Endothelial cell of umbilical vein (primary cell): Measurements from ENCODE around the gene ORAI3. TPM values are rescaled to one million over a fixed set of nuclear protein-coding genes. Genes with fewer than 3 reads are reported as not detected.

Source experiments
- BruUV-seq: library from RNA; stranded (reverse); fragments of 400-500 nt; replicated peaks from 2 replicates; lab custom pipeline; 2021; lab: Mats Ljungman, UMichigan
- CTCF ChIA-PET: fragments of 300-600, 350-600 bp; sonication (Branson Sonifier 250); formaldehyde crosslinking; loops from one replicate; lab custom pipeline; 2021; ENCODE audit warnings: antibody characterized with exemption, inconsistent platforms; lab: Charles Lee
- POLR2A ChIA-PET: fragments of 300-600, 350-600 bp; sonication (Branson Sonifier 250); formaldehyde crosslinking; loops from one replicate; lab custom pipeline; 2021; ENCODE audit warnings: antibody characterized with exemption, inconsistent platforms; lab: Charles Lee
- DNase-seq: peaks from one replicate; pipeline ENCODE4 v3.0.0-alpha.2; 2011; ENCODE audit warnings: low read depth, low spot score
- FAIRE-seq: peaks from 2 replicates; lab custom pipeline; 2011; peaks lifted over from hg19 to GRCh38; lab: Jason Lieb, UNC
- H2AFZ ChIP-seq: 2 replicates; pipeline ENCODE4 v1.6.0; 2012; ENCODE audit warnings: low read depth, low read length, control low read depth, inconsistent platforms
- H3K27ac ChIP-seq: 2 replicates; pipeline ENCODE4 v1.5.1; 2011; ENCODE audit warnings: low read depth, mild to moderate bottlenecking, control low read depth, low read length, moderate library complexity; ENCODE audit not compliant: insufficient read depth
- H3K27me3 ChIP-seq, 2 experiments: 2 replicates each; pipeline versions ENCODE4 v1.6.0 to v1.6.1; 2011; ENCODE audit warnings: low read length in 2 of 2, mixed read lengths in 1 of 2; ENCODE audit not compliant: control insufficient read depth in 2 of 2, insufficient read depth in 2 of 2
- H3K36me3 ChIP-seq, 2 experiments: 2 replicates in 1 of 2; 3 replicates in 1 of 2; pipeline ENCODE4 v1.5.1; 2011; ENCODE audit warnings: low read length in 2 of 2, mild to moderate bottlenecking in 1 of 2, moderate library complexity in 1 of 2; ENCODE audit not compliant: control insufficient read depth in 2 of 2, insufficient read depth in 2 of 2; ENCODE audit errors: extremely low read depth in 1 of 2
- H3K4me1 ChIP-seq: 3 replicates; pipeline ENCODE4 v1.5.1; 2011; ENCODE audit warnings: mild to moderate bottlenecking, low read length; ENCODE audit not compliant: control insufficient read depth, insufficient read depth; ENCODE audit errors: extremely low read depth
- H3K4me2 ChIP-seq: 2 replicates; pipeline ENCODE4 v1.6.1; 2011; ENCODE audit warnings: low read length, control low read depth, mixed read lengths; ENCODE audit not compliant: insufficient read depth
- H3K4me3 ChIP-seq, 3 experiments: fragments of 200-600 bp in 1 of 3; sonication (generic), shearing (Covaris generic) in 1 of 3; replicated peaks in 1 of 3; 2 replicates each; pipeline ENCODE4 v1.5.1; 2011 to 2016; ENCODE audit warnings: control low read depth in 3 of 3, low read length in 3 of 3, mild to moderate bottlenecking in 2 of 3, inconsistent platforms in 1 of 3, low read depth in 1 of 3, moderate library complexity in 1 of 3; ENCODE audit not compliant: insufficient read depth in 1 of 3
- H3K79me2 ChIP-seq: 2 replicates; pipeline ENCODE4 v1.6.0; 2012; ENCODE audit warnings: low read length, inconsistent platforms; ENCODE audit not compliant: control insufficient read depth, insufficient read depth
- H3K9ac ChIP-seq: replicated peaks from 2 replicates; pipeline ENCODE3; 2011; ENCODE audit warnings: low read length, control low read depth; ENCODE audit not compliant: insufficient read depth; ENCODE audit errors: extremely low read depth
- H3K9me1 ChIP-seq: replicated peaks from 3 replicates; pipeline ENCODE4 v1.6.0; 2011; ENCODE audit warnings: mild to moderate bottlenecking, low read length; ENCODE audit not compliant: control insufficient read depth, insufficient read depth; ENCODE audit errors: extremely low read depth
- H3K9me3 ChIP-seq: replicated peaks from 2 replicates; pipeline ENCODE4 v1.5.1; 2012; ENCODE audit warnings: low read length, inconsistent platforms; ENCODE audit not compliant: control insufficient read depth, insufficient read depth
- H4K20me1 ChIP-seq: replicated peaks from 2 replicates; pipeline ENCODE3; 2011; ENCODE audit warnings: mild to moderate bottlenecking, low read length; ENCODE audit not compliant: control insufficient read depth, insufficient read depth; ENCODE audit errors: extremely low read depth
- EZH2 ChIP-seq: IDR thresholded peaks from 2 replicates; pipeline ENCODE4 v1.6.1; 2012; ENCODE audit warnings: borderline replicate concordance, low read depth, mild to moderate bottlenecking, moderate library complexity, low read length, inconsistent platforms; ENCODE audit not compliant: severe bottlenecking
- FOS ChIP-seq: IDR thresholded peaks from 2 replicates; pipeline ENCODE4 v1.6.1; 2011; ENCODE audit warnings: mild to moderate bottlenecking, low read length, moderate library complexity, borderline replicate concordance; ENCODE audit not compliant: insufficient read depth
- GATA2 ChIP-seq: IDR thresholded peaks from 2 replicates; pipeline ENCODE4 v1.7.0; 2011; ENCODE audit warnings: low read depth, mild to moderate bottlenecking, moderate library complexity, mixed read lengths, low read length; ENCODE audit not compliant: insufficient read length, insufficient read depth
- JUN ChIP-seq: IDR thresholded peaks from 2 replicates; pipeline ENCODE4 v1.6.1; 2011; ENCODE audit warnings: borderline replicate concordance, low read depth; ENCODE audit not compliant: insufficient read length, insufficient read depth
- MYC ChIP-seq: IDR thresholded peaks from one replicate; pipeline ENCODE4 v1.6.1; 2011; ENCODE audit warnings: mild to moderate bottlenecking, low read depth, low read length
- POLR2A ChIP-seq: IDR thresholded peaks from 2 replicates; pipeline ENCODE4 v1.6.1; 2012; ENCODE audit warnings: low read depth, mild to moderate bottlenecking, control low read depth, low read length
- POLR2AphosphoS5 ChIP-seq: IDR thresholded peaks from 2 replicates; pipeline ENCODE4 v1.6.1; 2012; ENCODE audit warnings: low read depth, mild to moderate bottlenecking, control low read depth, low read length, moderate library complexity; ENCODE audit not compliant: insufficient read depth
- dilution Hi-C: fragments of 300-500 bp; cut with MboI; formaldehyde crosslinking; loops from one replicate; pipeline ENCODE4 v1.15.0; 2019; ENCODE audit warnings: low sequenced_read_pairs; ENCODE audit not compliant: extremely low pct_ligation_motif_present
- intact Hi-C: fragments of 100-400 bp; cut with micrococcal nuclease; formaldehyde crosslinking; loops from one replicate; pipeline ENCODE4 v1.10.0; 2022
- polyA plus RNA-seq, 4 experiments: library from polyadenylated mRNA; depleted of rRNA in 3 of 4; stranded (reverse) in 3 of 4; unstranded in 1 of 4; fragments of >200 nt; gene quantifications; 2 replicates each; pipeline versions ENCODE4 v1.2.1 to v1.2.3, GENCODE V29; 2011 to 2012; ENCODE audit warnings: missing spikeins in 1 of 4
- total RNA-seq: library from RNA; stranded (reverse); gene quantifications from 2 replicates; pipeline ENCODE4 v1.2.3, GENCODE V29; 2021
- TF ChIP-seq, protein P1 (sequence below), 2 donors: IDR thresholded peaks; 1 replicate in 1 of 2; 2 replicates in 1 of 2; pipeline ENCODE4 v1.5.1; 2011; ENCODE audit warnings: low read length in 2 of 2, mild to moderate bottlenecking in 2 of 2, moderate library complexity in 2 of 2, control low read depth in 1 of 2, inconsistent platforms in 1 of 2, low read depth in 1 of 2; ENCODE audit not compliant: insufficient read depth in 1 of 2; ENCODE audit errors: extremely low read depth in 1 of 2
- TF ChIP-seq, protein P2 (sequence below): IDR thresholded peaks from 2 replicates; pipeline ENCODE4 v1.6.1; 2011; ENCODE audit not compliant: insufficient read depth, insufficient read length

ORAI3 gene
- total and polyA plus RNA-seq, 2 donors (not counting 3 experiments of a cell fraction or from before 2014, with no cell fraction given): 17.6 to 25.4 TPM

- no TSS peak for BruUV-seq
- Histone ChIP-seq H3K9ac (no peak overlapping the region), H3K9me3 (no peaks in the 10 kb centered on the region), H3K36me3 (peaks cover 6 to 31% of the 10 kb centered on the region in 2 experiments), H3K4me3 (no peak overlapping the region), H3K79me2 (no peaks in the 10 kb centered on the region), H3K27ac (no peak overlapping the region), H4K20me1 (no peaks in the 10 kb centered on the region), H3K4me2 (no peak overlapping the region), H3K27me3 (no peaks in the 10 kb centered on the region), H3K9me1 (no peaks in the 10 kb centered on the region), H3K4me1 (no peaks in the 10 kb centered on the region), H2AFZ (no peak overlapping the region)
- dilution Hi-C loops (no loop called here), intact Hi-C loops (no loop called here)
- TF ChIP-seq, protein P1, sequence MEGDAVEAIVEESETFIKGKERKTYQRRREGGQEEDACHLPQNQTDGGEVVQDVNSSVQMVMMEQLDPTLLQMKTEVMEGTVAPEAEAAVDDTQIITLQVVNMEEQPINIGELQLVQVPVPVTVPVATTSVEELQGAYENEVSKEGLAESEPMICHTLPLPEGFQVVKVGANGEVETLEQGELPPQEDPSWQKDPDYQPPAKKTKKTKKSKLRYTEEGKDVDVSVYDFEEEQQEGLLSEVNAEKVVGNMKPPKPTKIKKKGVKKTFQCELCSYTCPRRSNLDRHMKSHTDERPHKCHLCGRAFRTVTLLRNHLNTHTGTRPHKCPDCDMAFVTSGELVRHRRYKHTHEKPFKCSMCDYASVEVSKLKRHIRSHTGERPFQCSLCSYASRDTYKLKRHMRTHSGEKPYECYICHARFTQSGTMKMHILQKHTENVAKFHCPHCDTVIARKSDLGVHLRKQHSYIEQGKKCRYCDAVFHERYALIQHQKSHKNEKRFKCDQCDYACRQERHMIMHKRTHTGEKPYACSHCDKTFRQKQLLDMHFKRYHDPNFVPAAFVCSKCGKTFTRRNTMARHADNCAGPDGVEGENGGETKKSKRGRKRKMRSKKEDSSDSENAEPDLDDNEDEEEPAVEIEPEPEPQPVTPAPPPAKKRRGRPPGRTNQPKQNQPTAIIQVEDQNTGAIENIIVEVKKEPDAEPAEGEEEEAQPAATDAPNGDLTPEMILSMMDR (IDR thresholded peaks at IDR 0.05; ENCODE audit: extremely low read depth in 1 of 2, insufficient read depth in 1 of 2, low read depth in 1 of 2, low read length in 2 of 2): peak; percentile 39 to 65
- TF ChIP-seq, protein P2, sequence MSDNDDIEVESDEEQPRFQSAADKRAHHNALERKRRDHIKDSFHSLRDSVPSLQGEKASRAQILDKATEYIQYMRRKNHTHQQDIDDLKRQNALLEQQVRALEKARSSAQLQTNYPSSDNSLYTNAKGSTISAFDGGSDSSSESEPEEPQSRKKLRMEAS: no peak
- TF ChIP-seq POLR2A: no peak
- POLR2A ChIA-PET: no interaction called here
- peak; percentile 76 for FAIRE-seq
- CTCF ChIA-PET: interaction anchor here (0.5 to 2.6 kb wide), 5 partner anchors 19 to 934 kb away, joined by 3 to 7 read pairs (median 4); no protein-coding TSS in a partner anchor
- DNase-seq: peak; percentile 56
These were observed 13.9 kb upstream of the ORAI3 start for GRCh38 chr16:30934827-30935557.

GRCh38 chr16:30937692-30938091 is 11.2 kb upstream of the ORAI3 start:
- POLR2A ChIA-PET: interaction anchor here (0.6 kb wide), 1 partner anchor 38 kb away, joined by 5 read pairs; no protein-coding TSS in a partner anchor

More at GRCh38 chr16:30937692-30938091, 11.2 kb upstream of the ORAI3 start:
- Histone ChIP-seq H3K4me1 (peaks cover 2% of the 10 kb centered on the region), H3K27me3 (no peaks in the 10 kb centered on the region), H3K4me3 (no peak overlapping the region), H3K4me2 (no peak overlapping the region), H3K9me1 (no peaks in the 10 kb centered on the region), H2AFZ (no peak overlapping the region), H3K79me2 (no peaks in the 10 kb centered on the region), H3K27ac (no peak overlapping the region), H3K9me3 (no peaks in the 10 kb centered on the region), H3K36me3 (peaks cover 4 to 22% of the 10 kb centered on the region in 2 experiments), H4K20me1 (no peaks in the 10 kb centered on the region), H3K9ac (no peak overlapping the region)
- TF ChIP-seq POLR2A (no peak), FOS (no peak), JUN (no peak), EZH2 (no peak), MYC (no peak), GATA2 (no peak), POLR2AphosphoS5 (no peak)
- TF ChIP-seq, protein P2: no peak
- TF ChIP-seq, protein P1 (IDR thresholded peaks at IDR 0.05; ENCODE audit: extremely low read depth in 1 of 2, insufficient read depth in 1 of 2, low read depth in 1 of 2, low read length in 2 of 2): no peak
- intact Hi-C loops (no loop called here), dilution Hi-C loops (no loop called here)
- FAIRE-seq (no peak), DNase-seq (no peak)
- no TSS peak for BruUV-seq
- CTCF ChIA-PET: interaction anchor here (6.7 kb wide), 1 partner anchor 93 kb away, joined by 60 read pairs; no protein-coding TSS in a partner anchor
